Peyer's patch (tissue), 4 donors: ENCODE data around the gene SYPL1.

Experiments used
- POLR2A ChIP-seq, 2 donors: fragments of 450-650 bp; IDR thresholded peaks; one replicate each; pipeline ENCODE4 v1.5.1; 2017; ENCODE audit warnings: antibody characterized with exemption in 2 of 2, mild to moderate bottlenecking in 2 of 2, moderate library complexity in 2 of 2
- TF ChIP-seq, protein P1 (sequence below), 6 experiments: fragments of 450-650 bp in 4 of 6; fragments of 200-600 bp in 2 of 6; sonication (generic) in 1 of 6; IDR thresholded peaks; one replicate each; pipeline ENCODE4 v1.5.1; 2017 to 2019; ENCODE audit warnings: antibody characterized with exemption in 6 of 6, mild to moderate bottlenecking in 3 of 6, moderate library complexity in 1 of 6

DNA sequence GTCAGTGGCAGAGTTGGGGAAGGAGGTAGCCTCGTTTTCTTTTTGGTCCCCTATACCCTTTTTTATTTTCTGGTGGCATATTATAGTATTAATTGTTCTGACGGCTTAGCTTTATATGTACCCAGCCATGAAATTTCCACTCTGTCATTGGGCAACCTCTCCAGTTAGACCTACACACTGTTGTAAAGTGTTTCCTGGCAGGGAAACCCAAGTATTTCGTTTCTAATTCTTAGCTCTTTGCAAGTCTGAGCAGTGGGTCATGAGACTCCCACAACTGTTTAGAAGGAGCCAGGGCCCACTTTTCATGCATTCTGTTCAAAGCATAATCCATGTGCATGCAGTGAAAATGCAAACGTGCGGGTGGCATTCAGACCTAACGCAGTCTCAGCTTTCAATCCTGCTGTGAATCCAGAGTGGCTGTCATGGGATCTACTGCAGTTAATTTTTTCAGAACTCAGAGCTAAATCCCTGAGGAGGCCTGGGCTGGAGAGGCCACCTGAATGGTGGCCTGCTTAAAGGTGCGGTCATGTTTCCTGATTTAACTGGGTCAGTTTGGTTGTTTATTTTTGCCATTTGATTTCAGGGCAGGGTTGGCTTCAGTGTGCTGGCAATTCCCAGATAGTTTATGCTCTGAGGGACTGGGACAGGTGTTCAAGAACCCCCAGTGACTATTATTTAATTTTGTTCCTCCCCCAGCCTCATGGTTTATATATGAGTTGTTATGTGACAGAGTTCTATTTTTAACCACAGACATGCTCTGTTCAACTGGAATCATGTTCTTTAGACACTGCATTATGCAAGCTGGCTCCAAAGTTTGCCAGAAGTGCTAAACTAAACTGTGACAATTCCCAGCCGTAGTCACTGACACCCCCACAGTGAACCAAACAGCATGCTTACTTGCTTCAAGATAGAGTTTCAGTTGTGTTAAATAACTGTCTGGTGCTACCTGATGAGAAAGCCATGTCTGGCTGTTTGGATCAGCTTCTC, 27.4 kb upstream of the SYPL1 start:
- TF ChIP-seq POLR2A (IDR thresholded peaks at IDR 0.05), result no peak
- TF ChIP-seq, protein P1, sequence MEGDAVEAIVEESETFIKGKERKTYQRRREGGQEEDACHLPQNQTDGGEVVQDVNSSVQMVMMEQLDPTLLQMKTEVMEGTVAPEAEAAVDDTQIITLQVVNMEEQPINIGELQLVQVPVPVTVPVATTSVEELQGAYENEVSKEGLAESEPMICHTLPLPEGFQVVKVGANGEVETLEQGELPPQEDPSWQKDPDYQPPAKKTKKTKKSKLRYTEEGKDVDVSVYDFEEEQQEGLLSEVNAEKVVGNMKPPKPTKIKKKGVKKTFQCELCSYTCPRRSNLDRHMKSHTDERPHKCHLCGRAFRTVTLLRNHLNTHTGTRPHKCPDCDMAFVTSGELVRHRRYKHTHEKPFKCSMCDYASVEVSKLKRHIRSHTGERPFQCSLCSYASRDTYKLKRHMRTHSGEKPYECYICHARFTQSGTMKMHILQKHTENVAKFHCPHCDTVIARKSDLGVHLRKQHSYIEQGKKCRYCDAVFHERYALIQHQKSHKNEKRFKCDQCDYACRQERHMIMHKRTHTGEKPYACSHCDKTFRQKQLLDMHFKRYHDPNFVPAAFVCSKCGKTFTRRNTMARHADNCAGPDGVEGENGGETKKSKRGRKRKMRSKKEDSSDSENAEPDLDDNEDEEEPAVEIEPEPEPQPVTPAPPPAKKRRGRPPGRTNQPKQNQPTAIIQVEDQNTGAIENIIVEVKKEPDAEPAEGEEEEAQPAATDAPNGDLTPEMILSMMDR (IDR thresholded peaks at IDR 0.05), result no peak
